Fibroblast of lung (primary cell): ENCODE data around the gene MCF2L2. TPM values are rescaled to one million over a fixed set of nuclear protein-coding genes. Genes with fewer than 3 reads are reported as not detected.

Experiments
- DNase-seq, 2 donors: peaks; one replicate each; pipeline versions ENCODE4 v3.0.0 to v3.0.0-alpha.2; 2010; ENCODE audit warnings: low read depth in 2 of 2
- H2AFZ ChIP-seq: 2 replicates; pipeline ENCODE4 v1.5.1; 2012; ENCODE audit warnings: low read length, control low read depth, inconsistent platforms
- H3K27ac ChIP-seq: 2 replicates; pipeline ENCODE4 v1.5.1; 2011; ENCODE audit warnings: low read length, control low read depth; ENCODE audit not compliant: insufficient read depth
- H3K27me3 ChIP-seq: 2 replicates; pipeline ENCODE4 v1.5.1; 2011; ENCODE audit warnings: mild to moderate bottlenecking, low read length; ENCODE audit not compliant: control insufficient read depth, insufficient read depth
- H3K36me3 ChIP-seq: 2 replicates; pipeline ENCODE4 v1.5.1; 2011; ENCODE audit warnings: low read length; ENCODE audit not compliant: control insufficient read depth, insufficient read depth
- H3K4me1 ChIP-seq: 2 replicates; pipeline ENCODE4 v1.5.1; 2011; ENCODE audit warnings: low read length; ENCODE audit not compliant: control insufficient read depth, insufficient read depth; ENCODE audit errors: extremely low read depth
- H3K4me2 ChIP-seq: 2 replicates; pipeline ENCODE4 v1.5.1; 2011; ENCODE audit warnings: low read length, control low read depth; ENCODE audit not compliant: insufficient read depth; ENCODE audit errors: extremely low read depth
- H3K4me3 ChIP-seq, 4 experiments: fragments of 200-600 bp in 1 of 4; sonication (generic) in 1 of 4; replicated peaks in 1 of 4; 2 replicates each; pipeline ENCODE4 v1.5.1; 2011 to 2016; ENCODE audit warnings: low read length in 4 of 4, low read depth in 3 of 4, mild to moderate bottlenecking in 3 of 4, control low read depth in 2 of 4, inconsistent platforms in 1 of 4, mixed read lengths in 1 of 4; ENCODE audit not compliant: insufficient read depth in 1 of 4; ENCODE audit errors: control extremely low read depth in 1 of 4
- H3K79me2 ChIP-seq: 2 replicates; pipeline ENCODE4 v1.5.1; 2012; ENCODE audit warnings: mild to moderate bottlenecking, low read length, inconsistent platforms; ENCODE audit not compliant: control insufficient read depth, insufficient read depth
- H3K9ac ChIP-seq: 2 replicates; pipeline ENCODE4 v1.5.1; 2011; ENCODE audit warnings: mild to moderate bottlenecking, low read length, control low read depth; ENCODE audit not compliant: insufficient read depth
- H3K9me3 ChIP-seq: 2 replicates; pipeline ENCODE4 v1.5.1; 2012; ENCODE audit warnings: low read depth, low read length; ENCODE audit not compliant: control insufficient read depth, insufficient read depth
- H4K20me1 ChIP-seq: 2 replicates; pipeline ENCODE4 v1.5.1; 2011; ENCODE audit warnings: low read length; ENCODE audit not compliant: control insufficient read depth, insufficient read depth; ENCODE audit errors: extremely low read depth
- EZH2 ChIP-seq: IDR thresholded peaks from 2 replicates; pipeline ENCODE4 v1.5.1; 2012; ENCODE audit warnings: low read length, control low read depth, mild to moderate bottlenecking; ENCODE audit errors: missing control alignments
- polyA plus RNA-seq, 2 donors: library from polyadenylated mRNA; depleted of rRNA in 1 of 2; stranded (reverse) in 1 of 2; unstranded in 1 of 2; fragments of >200 nt; gene quantifications; 2 replicates each; pipeline ENCODE4 v1.2.1, GENCODE V29; 2011 to 2012; ENCODE audit warnings: missing spikeins in 1 of 2
- total RNA-seq: library from RNA; depleted of rRNA; stranded (reverse); fragments of >200 nt; gene quantifications from 2 replicates; pipeline ENCODE4 v1.2.1, GENCODE V29; 2014
- TF ChIP-seq, protein P1 (sequence below), 2 donors: IDR thresholded peaks in 1 of 2; conservative IDR thresholded peaks in 1 of 2; 1 replicate in 1 of 2; 2 replicates in 1 of 2; pipeline ENCODE4 v1.5.1; 2011 to 2012; ENCODE audit warnings: low read length in 2 of 2, control low read depth in 1 of 2, inconsistent platforms in 1 of 2, low read depth in 1 of 2, mild to moderate bottlenecking in 1 of 2

The MCF2L2 gene
- total and polyA plus RNA-seq, 2 donors (not counting 1 experiment from before 2014, with no cell fraction given): under 0.01 to 0.08 TPM

- Histone ChIP-seq H3K9ac (no peak overlapping the region), H3K79me2 (no peaks in the 10 kb centered on the region), H3K27me3 (no peaks in the 10 kb centered on the region), H2AFZ (no peak overlapping the region), H3K9me3 (no peaks in the 10 kb centered on the region), H3K4me2 (no peak overlapping the region), H4K20me1 (no peaks in the 10 kb centered on the region), H3K27ac (no peak overlapping the region), H3K4me3 (no peak overlapping the region), H3K36me3 (no peaks in the 10 kb centered on the region), H3K4me1 (peaks cover 2% of the 10 kb centered on the region)
- no peak for TF ChIP-seq EZH2
- TF ChIP-seq, protein P1, sequence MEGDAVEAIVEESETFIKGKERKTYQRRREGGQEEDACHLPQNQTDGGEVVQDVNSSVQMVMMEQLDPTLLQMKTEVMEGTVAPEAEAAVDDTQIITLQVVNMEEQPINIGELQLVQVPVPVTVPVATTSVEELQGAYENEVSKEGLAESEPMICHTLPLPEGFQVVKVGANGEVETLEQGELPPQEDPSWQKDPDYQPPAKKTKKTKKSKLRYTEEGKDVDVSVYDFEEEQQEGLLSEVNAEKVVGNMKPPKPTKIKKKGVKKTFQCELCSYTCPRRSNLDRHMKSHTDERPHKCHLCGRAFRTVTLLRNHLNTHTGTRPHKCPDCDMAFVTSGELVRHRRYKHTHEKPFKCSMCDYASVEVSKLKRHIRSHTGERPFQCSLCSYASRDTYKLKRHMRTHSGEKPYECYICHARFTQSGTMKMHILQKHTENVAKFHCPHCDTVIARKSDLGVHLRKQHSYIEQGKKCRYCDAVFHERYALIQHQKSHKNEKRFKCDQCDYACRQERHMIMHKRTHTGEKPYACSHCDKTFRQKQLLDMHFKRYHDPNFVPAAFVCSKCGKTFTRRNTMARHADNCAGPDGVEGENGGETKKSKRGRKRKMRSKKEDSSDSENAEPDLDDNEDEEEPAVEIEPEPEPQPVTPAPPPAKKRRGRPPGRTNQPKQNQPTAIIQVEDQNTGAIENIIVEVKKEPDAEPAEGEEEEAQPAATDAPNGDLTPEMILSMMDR (conservative IDR thresholded peaks at IDR 0.05 in 1 of 2, IDR thresholded peaks at IDR 0.05 in 1 of 2; ENCODE audit: low read depth in 1 of 2, low read length in 2 of 2): no peak
- peak; percentile 61 to 68 for DNase-seq
Observed at GRCh38 chr3:183324083-183324482, 104.3 kb downstream of the MCF2L2 start.

- no peaks in the 10 kb centered on the region for H3K9me3 ChIP-seq
Observed at GRCh38 chr3:183319371-183319770, 109.0 kb downstream of the MCF2L2 start.

DNA sequence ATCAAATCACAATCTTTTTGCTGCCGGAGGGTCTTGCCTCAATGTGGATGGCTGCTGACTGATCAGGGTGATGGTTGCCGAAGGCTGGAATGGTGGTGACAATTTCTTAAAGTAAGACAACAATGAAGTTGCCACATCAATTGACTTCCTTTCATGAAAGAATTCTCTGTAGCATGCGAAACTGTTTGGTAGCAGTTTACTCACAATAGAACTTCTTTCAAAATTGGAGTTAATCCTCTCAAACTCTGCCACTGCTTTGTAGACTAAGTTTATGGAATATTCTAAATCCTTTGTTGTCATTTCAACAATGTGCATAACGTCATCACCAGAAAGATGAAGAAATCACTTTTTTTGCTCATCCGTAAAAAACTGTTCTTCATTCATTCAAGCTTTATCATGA, 109.5 kb downstream of the MCF2L2 start:
- Histone ChIP-seq H3K27me3 (no peaks in the 10 kb centered on the region), H3K4me3 (no peak overlapping the region), H3K27ac (no peak overlapping the region), H3K4me1 (no peaks in the 10 kb centered on the region), H3K9ac (no peak overlapping the region), H3K36me3 (no peaks in the 10 kb centered on the region), H3K79me2 (no peaks in the 10 kb centered on the region), H4K20me1 (no peaks in the 10 kb centered on the region), H3K4me2 (no peak overlapping the region), H3K9me3 (no peaks in the 10 kb centered on the region), H2AFZ (no peak overlapping the region)
- TF ChIP-seq, protein P1 (conservative IDR thresholded peaks at IDR 0.05 in 1 of 2, IDR thresholded peaks at IDR 0.05 in 1 of 2; ENCODE audit: low read depth in 1 of 2, low read length in 2 of 2): no peak
- TF ChIP-seq EZH2: no peak
- DNase-seq: no peak

More at GRCh38 chr3:183319371-183319770, 109.0 kb downstream of the MCF2L2 start:
- no peak for TF ChIP-seq EZH2
- TF ChIP-seq, protein P1 (conservative IDR thresholded peaks at IDR 0.05 in 1 of 2, IDR thresholded peaks at IDR 0.05 in 1 of 2; ENCODE audit: low read depth in 1 of 2, low read length in 2 of 2): no peak
- Histone ChIP-seq H2AFZ (no peak overlapping the region), H3K36me3 (no peaks in the 10 kb centered on the region), H4K20me1 (no peaks in the 10 kb centered on the region), H3K4me2 (no peak overlapping the region), H3K4me3 (no peak overlapping the region), H3K27me3 (no peaks in the 10 kb centered on the region), H3K27ac (no peak overlapping the region), H3K9ac (no peak overlapping the region), H3K79me2 (no peaks in the 10 kb centered on the region), H3K4me1 (no peaks in the 10 kb centered on the region)
- no peak for DNase-seq
